K562 (cell line): ENCODE measurements around the gene PI4K2A. TPM values are rescaled to one million over a fixed set of nuclear protein-coding genes. Genes with fewer than 3 reads are reported as not detected.

Source experiments
- CHD1 ChIP-seq: fragments of 200-600 bp; sonication (generic); IDR thresholded peaks from one replicate; pipeline ENCODE4 v1.6.1; 2012; ENCODE audit warnings: mild to moderate bottlenecking, moderate library complexity, low read length, inconsistent platforms
- JUND ChIP-seq, 2 experiments: IDR thresholded peaks; 2 replicates in 1 of 2; 3 replicates in 1 of 2; pipeline ENCODE4 v1.6.1; 2011; ENCODE audit warnings: borderline replicate concordance in 2 of 2, low read depth in 2 of 2, low read length in 2 of 2, improper control_type of control experiment in 1 of 2, missing biosample characterization in 1 of 2, missing genetic modification characterization in 1 of 2, missing genetic modification reagents in 1 of 2
- RFX7 ChIP-seq: fragments of 250-450 bp; sonication (Bioruptor Pico); IDR thresholded peaks from 2 replicates; pipeline ENCODE4 v1.5.1; 2021; ENCODE audit warnings: mild to moderate bottlenecking
- polyA plus RNA-seq, 8 experiments: library from polyadenylated mRNA; depleted of rRNA in 4 of 8; stranded (reverse) in 5 of 8; unstranded in 3 of 8; fragments of >200 nt; fragmentation: Nextera tagmentation in 2 of 8; fragmentation: Illumina TruSeq in 1 of 8; extraction: Ambion mirVana in 2 of 8; extraction: Trizol in 1 of 8; gene quantifications; 2 replicates each; pipeline versions ENCODE4 v1.2.1 to v1.2.3, GENCODE V29; 2011 to 2014; ENCODE audit warnings: inconsistent platforms in 1 of 8, missing spikeins in 1 of 8
- total RNA-seq, 7 experiments: library from RNA; depleted of rRNA in 6 of 7; stranded (reverse); fragments of >200 nt in 6 of 7; fragmentation: Illumina TruSeq in 2 of 7; extraction: Trizol in 2 of 7; gene quantifications; 2 replicates each; pipeline versions ENCODE4 v1.2.1 to v1.2.3, GENCODE V29; 2011 to 2021; ENCODE audit warnings: low replicate concordance in 1 of 7
- TF ChIP-seq, protein P1 (sequence below): fragments of 250-450 bp; sonication (Bioruptor Pico); IDR thresholded peaks from 2 replicates; pipeline ENCODE4 v1.4.0; 2020

PI4K2A gene
- total and polyA plus RNA-seq, 9 of the 15 experiments (the other 6 are each of a cell fraction or from before 2014, with no cell fraction given): 4.4 to 28.4 (median 16.5) TPM

DNA sequence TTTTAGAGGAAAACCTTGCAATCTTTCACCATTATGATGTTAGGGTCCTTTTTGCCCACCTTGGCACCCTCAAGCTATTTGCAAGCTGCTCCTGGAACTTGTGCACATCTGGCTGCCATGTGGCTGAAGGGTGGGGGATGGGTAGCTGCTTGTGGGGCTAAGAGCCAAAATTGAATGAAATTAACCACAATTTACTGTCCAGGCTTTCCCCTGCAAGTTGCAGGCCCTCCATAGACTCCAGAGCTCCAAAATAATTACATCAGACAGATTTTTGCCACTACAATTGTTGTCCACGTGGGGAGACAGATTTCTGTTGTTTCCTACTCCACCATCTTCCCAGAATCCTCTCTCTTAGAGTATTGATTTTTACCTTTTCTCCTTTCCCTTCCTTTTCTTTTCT lies 19.1 kb downstream of the PI4K2A start (continued):
- TF ChIP-seq, protein P1, sequence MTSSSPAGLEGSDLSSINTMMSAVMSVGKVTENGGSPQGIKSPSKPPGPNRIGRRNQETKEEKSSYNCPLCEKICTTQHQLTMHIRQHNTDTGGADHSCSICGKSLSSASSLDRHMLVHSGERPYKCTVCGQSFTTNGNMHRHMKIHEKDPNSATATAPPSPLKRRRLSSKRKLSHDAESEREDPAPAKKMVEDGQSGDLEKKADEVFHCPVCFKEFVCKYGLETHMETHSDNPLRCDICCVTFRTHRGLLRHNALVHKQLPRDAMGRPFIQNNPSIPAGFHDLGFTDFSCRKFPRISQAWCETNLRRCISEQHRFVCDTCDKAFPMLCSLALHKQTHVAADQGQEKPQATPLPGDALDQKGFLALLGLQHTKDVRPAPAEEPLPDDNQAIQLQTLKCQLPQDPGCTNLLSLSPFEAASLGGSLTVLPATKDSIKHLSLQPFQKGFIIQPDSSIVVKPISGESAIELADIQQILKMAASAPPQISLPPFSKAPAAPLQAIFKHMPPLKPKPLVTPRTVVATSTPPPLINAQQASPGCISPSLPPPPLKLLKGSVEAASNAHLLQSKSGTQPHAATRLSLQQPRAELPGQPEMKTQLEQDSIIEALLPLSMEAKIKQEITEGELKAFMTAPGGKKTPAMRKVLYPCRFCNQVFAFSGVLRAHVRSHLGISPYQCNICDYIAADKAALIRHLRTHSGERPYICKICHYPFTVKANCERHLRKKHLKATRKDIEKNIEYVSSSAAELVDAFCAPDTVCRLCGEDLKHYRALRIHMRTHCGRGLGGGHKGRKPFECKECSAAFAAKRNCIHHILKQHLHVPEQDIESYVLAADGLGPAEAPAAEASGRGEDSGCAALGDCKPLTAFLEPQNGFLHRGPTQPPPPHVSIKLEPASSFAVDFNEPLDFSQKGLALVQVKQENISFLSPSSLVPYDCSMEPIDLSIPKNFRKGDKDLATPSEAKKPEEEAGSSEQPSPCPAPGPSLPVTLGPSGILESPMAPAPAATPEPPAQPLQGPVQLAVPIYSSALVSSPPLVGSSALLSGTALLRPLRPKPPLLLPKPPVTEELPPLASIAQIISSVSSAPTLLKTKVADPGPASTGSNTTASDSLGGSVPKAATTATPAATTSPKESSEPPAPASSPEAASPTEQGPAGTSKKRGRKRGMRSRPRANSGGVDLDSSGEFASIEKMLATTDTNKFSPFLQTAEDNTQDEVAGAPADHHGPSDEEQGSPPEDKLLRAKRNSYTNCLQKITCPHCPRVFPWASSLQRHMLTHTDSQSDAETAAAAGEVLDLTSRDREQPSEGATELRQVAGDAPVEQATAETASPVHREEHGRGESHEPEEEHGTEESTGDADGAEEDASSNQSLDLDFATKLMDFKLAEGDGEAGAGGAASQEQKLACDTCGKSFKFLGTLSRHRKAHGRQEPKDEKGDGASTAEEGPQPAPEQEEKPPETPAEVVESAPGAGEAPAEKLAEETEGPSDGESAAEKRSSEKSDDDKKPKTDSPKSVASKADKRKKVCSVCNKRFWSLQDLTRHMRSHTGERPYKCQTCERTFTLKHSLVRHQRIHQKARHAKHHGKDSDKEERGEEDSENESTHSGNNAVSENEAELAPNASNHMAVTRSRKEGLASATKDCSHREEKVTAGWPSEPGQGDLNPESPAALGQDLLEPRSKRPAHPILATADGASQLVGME (CRISPR knock-in tag): no peak
- no peak for TF ChIP-seq CHD1
- TF ChIP-seq RFX7 (CRISPR knock-in tag): no peak
- TF ChIP-seq JUND (IDR thresholded peaks at IDR 0.05; ENCODE audit: borderline replicate concordance, low read depth, low read length): no peak
- no peak for TF ChIP-seq JUND (tag; IDR thresholded peaks at IDR 0.05; ENCODE audit: borderline replicate concordance, low read depth, low read length)
- TF ChIP-seq, all 486 proteins: peak for 0
